ENCODE data around the gene SPATA1. TPM values are rescaled to one million over a fixed set of nuclear protein-coding genes. Genes with fewer than 3 reads are reported as not detected.
"Not testable (repeated sequence)": the region's sequence is repeated elsewhere in the genome, so short reads cannot be mapped to it uniquely, and the experiment has no call there.

SPATA1 gene
- total and polyA plus RNA-seq, 12 donors: 0.29 to 1.5 (median 0.71) TPM; not detected in 5

- Histone ChIP-seq H3K9me3 (replicated peaks in 1 of 3) (no peaks in the 10 kb centered on the region), H3K4me1 (replicated peaks in 1 of 2) (no peaks in the 10 kb centered on the region), H3K27ac (no peak overlapping the region), H3K27me3 (no peaks in the 10 kb centered on the region), H3K4me3 (no peak overlapping the region), H3K36me3 (replicated peaks in 1 of 2) (no peaks in the 10 kb centered on the region)
- no peak for TF ChIP-seq POLR2A (IDR thresholded peaks at IDR 0.05)
- TF ChIP-seq, protein P1, sequence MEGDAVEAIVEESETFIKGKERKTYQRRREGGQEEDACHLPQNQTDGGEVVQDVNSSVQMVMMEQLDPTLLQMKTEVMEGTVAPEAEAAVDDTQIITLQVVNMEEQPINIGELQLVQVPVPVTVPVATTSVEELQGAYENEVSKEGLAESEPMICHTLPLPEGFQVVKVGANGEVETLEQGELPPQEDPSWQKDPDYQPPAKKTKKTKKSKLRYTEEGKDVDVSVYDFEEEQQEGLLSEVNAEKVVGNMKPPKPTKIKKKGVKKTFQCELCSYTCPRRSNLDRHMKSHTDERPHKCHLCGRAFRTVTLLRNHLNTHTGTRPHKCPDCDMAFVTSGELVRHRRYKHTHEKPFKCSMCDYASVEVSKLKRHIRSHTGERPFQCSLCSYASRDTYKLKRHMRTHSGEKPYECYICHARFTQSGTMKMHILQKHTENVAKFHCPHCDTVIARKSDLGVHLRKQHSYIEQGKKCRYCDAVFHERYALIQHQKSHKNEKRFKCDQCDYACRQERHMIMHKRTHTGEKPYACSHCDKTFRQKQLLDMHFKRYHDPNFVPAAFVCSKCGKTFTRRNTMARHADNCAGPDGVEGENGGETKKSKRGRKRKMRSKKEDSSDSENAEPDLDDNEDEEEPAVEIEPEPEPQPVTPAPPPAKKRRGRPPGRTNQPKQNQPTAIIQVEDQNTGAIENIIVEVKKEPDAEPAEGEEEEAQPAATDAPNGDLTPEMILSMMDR (IDR thresholded peaks at IDR 0.05): no peak
- intact Hi-C loops (cut with DNase I): no loop called here
- 0 to 42% (median 32%) methylated on average over 1 of the region's 1 CpG for WGBS, 4 donors
- no peak for DNase-seq
These were observed 79.6 kb downstream of the SPATA1 start for GRCh38 chr1:84585803-84586202.

DNA sequence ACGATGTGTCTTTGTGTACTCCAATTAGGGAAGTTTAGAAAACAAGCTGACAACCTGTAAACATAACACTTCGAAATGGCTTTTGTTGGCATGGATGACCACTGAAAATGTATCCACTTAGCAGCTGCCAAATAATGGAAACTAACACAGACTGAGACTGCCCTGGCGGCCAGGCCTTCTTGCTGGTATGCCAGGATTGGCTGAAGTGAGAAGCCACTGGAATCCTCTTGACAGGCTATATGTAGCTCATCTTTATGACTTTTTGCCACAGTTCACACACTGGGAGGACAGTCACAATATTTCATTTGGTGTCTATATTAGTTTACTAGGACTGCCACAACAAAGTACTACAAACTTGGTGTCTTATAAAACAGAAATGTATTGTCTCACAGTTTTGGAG is 80.9 kb downstream of the SPATA1 start:
- Histone ChIP-seq H3K9me3 (replicated peaks in 1 of 3) (no peaks in the 10 kb centered on the region), H3K4me1 (replicated peaks in 1 of 2) (no peaks in the 10 kb centered on the region), H3K4me3 (no peak overlapping the region), H3K36me3 (replicated peaks in 1 of 2) (no peaks in the 10 kb centered on the region), H3K27ac (no peak overlapping the region), H3K27me3 (no peaks in the 10 kb centered on the region)
- no peak for TF ChIP-seq POLR2A (IDR thresholded peaks at IDR 0.05)
- TF ChIP-seq, protein P1 (IDR thresholded peaks at IDR 0.05): no peak
- DNase-seq: no peak
- intact Hi-C loops (cut with DNase I): no loop called here
- WGBS, 4 donors: 80 to 89% (median 82%) methylated on average over 3 of the region's 3 CpGs

GRCh38 chr1:84594959-84595358 is 88.8 kb downstream of the SPATA1 start:
- H3K36me3 ChIP-seq (replicated peaks in 1 of 2); H3K9me3 ChIP-seq (replicated peaks in 1 of 3); H3K27me3 ChIP-seq; intact Hi-C loops (cut with DNase I); H3K4me3 ChIP-seq; H3K27ac ChIP-seq; H3K4me1 ChIP-seq (replicated peaks in 1 of 2); DNase-seq: not testable (repeated sequence)
- WGBS, 4 donors: 81 to 93% (median 92%) methylated on average over 2 of the region's 2 CpGs

DNA sequence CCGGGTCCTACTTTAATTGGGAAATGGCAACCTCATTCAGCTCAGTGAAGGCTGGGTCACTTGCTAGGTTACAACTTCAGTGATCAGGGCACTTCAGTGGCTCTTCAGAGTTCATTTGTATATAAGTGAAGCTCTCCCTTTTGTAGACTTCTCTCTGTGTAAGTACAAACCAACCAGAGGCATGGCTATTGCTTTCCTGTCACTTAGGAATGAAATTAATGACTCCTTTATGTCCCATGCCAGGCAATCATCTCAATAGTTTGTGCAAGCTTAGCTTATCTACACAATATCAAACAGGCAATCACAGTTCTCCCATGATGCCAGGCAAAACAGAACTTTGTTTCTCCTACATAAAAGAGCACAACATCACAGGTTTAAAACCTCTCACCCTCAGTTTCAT is 90.8 kb downstream of the SPATA1 start:
- 84 to 100% (median 93%) methylated on average over 1 of the region's 1 CpG for WGBS, 4 donors
- no peak for DNase-seq
- no peaks in the 10 kb centered on the region for H3K4me1 ChIP-seq (replicated peaks in 1 of 2)
- intact Hi-C loops (cut with DNase I): no loop called here
- H3K27ac ChIP-seq: no peak overlapping the region
- H3K27me3 ChIP-seq: no peaks in the 10 kb centered on the region
- no peaks in the 10 kb centered on the region for H3K36me3 ChIP-seq (replicated peaks in 1 of 2)
- TF ChIP-seq, protein P1 (IDR thresholded peaks at IDR 0.05): no peak
- no peak for TF ChIP-seq POLR2A (IDR thresholded peaks at IDR 0.05)
- no peaks in the 10 kb centered on the region for H3K9me3 ChIP-seq (replicated peaks in 1 of 3)
- H3K4me3 ChIP-seq: no peak overlapping the region

GRCh38 chr1:84598418-84598817 is 92.2 kb downstream of the SPATA1 start:
- Histone ChIP-seq H3K27ac (no peak overlapping the region), H3K4me1 (replicated peaks in 1 of 2) (no peaks in the 10 kb centered on the region), H3K36me3 (replicated peaks in 1 of 2) (no peaks in the 10 kb centered on the region), H3K4me3 (no peak overlapping the region), H3K9me3 (replicated peaks in 1 of 3) (no peaks in the 10 kb centered on the region), H3K27me3 (no peaks in the 10 kb centered on the region)
- intact Hi-C loops (cut with DNase I): no loop called here
- no peak for DNase-seq
- 69 to 74% (median 72%) methylated on average over 3 of the region's 3 CpGs for WGBS, 4 donors
- no peak for TF ChIP-seq POLR2A (IDR thresholded peaks at IDR 0.05)
- TF ChIP-seq, protein P1 (IDR thresholded peaks at IDR 0.05): no peak
